H9 (cell line): ENCODE data around the gene CD226. TPM values are rescaled to one million over a fixed set of nuclear protein-coding genes. Genes with fewer than 3 reads are reported as not detected.
A peak's percentile ranks its signal among the peaks of the same experiment; 100 is the strongest.

Source experiments
- DNase-seq: peaks from one replicate; pipeline ENCODE4 v3.0.0-alpha.2; 2017
- H2AFZ ChIP-seq: one replicate; pipeline ENCODE4 v1.6.1; 2013; ENCODE audit warnings: mild to moderate bottlenecking, low read length, control low read depth, moderate library complexity
- H2AK5ac ChIP-seq: 2 replicates; pipeline ENCODE4 v1.6.1; 2013; ENCODE audit warnings: low read length, control low read depth, mixed read lengths; ENCODE audit not compliant: insufficient read length
- H2BK120ac ChIP-seq: one replicate; pipeline ENCODE4 v1.6.1; 2013; ENCODE audit warnings: low read depth, mild to moderate bottlenecking, low read length, control low read depth, inconsistent platforms; ENCODE audit not compliant: poor library complexity, severe bottlenecking
- H2BK12ac ChIP-seq: 2 replicates; pipeline ENCODE4 v1.6.1; 2013; ENCODE audit warnings: low read length, control low read depth, mixed read lengths, low read depth; ENCODE audit not compliant: insufficient read length
- H2BK15ac ChIP-seq: 2 replicates; pipeline ENCODE4 v1.6.1; 2013; ENCODE audit warnings: low read depth, low read length, control low read depth
- H2BK20ac ChIP-seq: one replicate; pipeline ENCODE4 v1.6.1; 2013; ENCODE audit warnings: low read depth, mild to moderate bottlenecking, low read length, control low read depth, inconsistent platforms; ENCODE audit not compliant: poor library complexity, severe bottlenecking
- H2BK5ac ChIP-seq: 2 replicates; pipeline ENCODE4 v1.6.1; 2013; ENCODE audit warnings: low read length, control low read depth, mixed read lengths; ENCODE audit not compliant: insufficient read length
- H3K14ac ChIP-seq: 2 replicates; pipeline ENCODE4 v1.6.1; 2013; ENCODE audit warnings: low read length, control low read depth; ENCODE audit not compliant: insufficient read depth
- H3K18ac ChIP-seq: 2 replicates; pipeline ENCODE4 v1.6.1; 2013; ENCODE audit warnings: low read depth, mild to moderate bottlenecking, mixed read lengths, low read length, control low read depth; ENCODE audit not compliant: insufficient read length
- H3K23ac ChIP-seq: 2 replicates; pipeline ENCODE4 v1.6.1; 2013; ENCODE audit warnings: low read length, control low read depth, mixed read lengths, low read depth; ENCODE audit not compliant: insufficient read length
- H3K23me2 ChIP-seq: 2 replicates; pipeline ENCODE4 v1.6.1; 2013; ENCODE audit warnings: low read depth, mild to moderate bottlenecking, mixed read lengths, low read length, control low read depth; ENCODE audit not compliant: insufficient read length, poor library complexity, severe bottlenecking
- H3K27ac ChIP-seq: 2 replicates; pipeline ENCODE4 v1.5.1; 2013; ENCODE audit warnings: low read length, control low read depth, mixed read lengths, low read depth; ENCODE audit not compliant: insufficient read length
- H3K27me3 ChIP-seq: 2 replicates; pipeline ENCODE4 v1.6.1; 2013; ENCODE audit warnings: low read length, control low read depth, inconsistent platforms; ENCODE audit not compliant: insufficient read depth
- H3K4ac ChIP-seq: 2 replicates; pipeline ENCODE4 v1.6.1; 2013; ENCODE audit warnings: low read depth, mild to moderate bottlenecking, control low read depth, inconsistent platforms, low read length, moderate library complexity
- H3K4me1 ChIP-seq: 2 replicates; pipeline ENCODE4 v1.6.1; 2013; ENCODE audit warnings: low read length, control low read depth, inconsistent platforms; ENCODE audit not compliant: insufficient read depth
- H3K4me2 ChIP-seq: 2 replicates; pipeline ENCODE4 v1.6.1; 2013; ENCODE audit warnings: low read length, control low read depth, mixed read lengths; ENCODE audit not compliant: insufficient read length, insufficient read depth
- H3K56ac ChIP-seq: 2 replicates; pipeline ENCODE4 v1.6.1; 2013; ENCODE audit warnings: low read depth, mild to moderate bottlenecking, mixed read lengths, low read length, control low read depth; ENCODE audit not compliant: insufficient read length
- H3K79me1 ChIP-seq: 2 replicates; pipeline ENCODE4 v1.6.1; 2013; ENCODE audit warnings: low read depth, mild to moderate bottlenecking, moderate library complexity, low read length, control low read depth, inconsistent platforms; ENCODE audit not compliant: insufficient read depth, poor library complexity, severe bottlenecking
- H3K79me2 ChIP-seq: 2 replicates; pipeline ENCODE4 v1.6.1; 2013; ENCODE audit warnings: low read length, control low read depth, inconsistent platforms; ENCODE audit not compliant: insufficient read depth
- H3K9ac ChIP-seq: 2 replicates; pipeline ENCODE4 v1.6.1; 2013; ENCODE audit warnings: low read length, control low read depth, mixed read lengths; ENCODE audit not compliant: insufficient read length; ENCODE audit errors: extremely low read depth
- H3K9me3 ChIP-seq: one replicate; pipeline ENCODE4 v1.6.1; 2013; ENCODE audit warnings: low read depth, low read length, inconsistent platforms; ENCODE audit not compliant: control insufficient read depth
- H3T11ph ChIP-seq: one replicate; pipeline ENCODE4 v1.6.1; 2013; ENCODE audit warnings: mild to moderate bottlenecking, low read length, control low read depth, inconsistent platforms
- H4K20me1 ChIP-seq: one replicate; pipeline ENCODE4 v1.6.1; 2013; ENCODE audit not compliant: control insufficient read depth, insufficient read length, insufficient read depth
- H4K5ac ChIP-seq: 2 replicates; pipeline ENCODE4 v1.6.1; 2013; ENCODE audit warnings: low read depth, mild to moderate bottlenecking, mixed read lengths, low read length, control low read depth; ENCODE audit not compliant: insufficient read length
- H4K8ac ChIP-seq: replicated peaks from 2 replicates; pipeline ENCODE4 v1.6.1; 2013; ENCODE audit warnings: low read length, control low read depth, mixed read lengths, low read depth; ENCODE audit not compliant: insufficient read length
- H4K91ac ChIP-seq: 2 replicates; pipeline ENCODE4 v1.6.1; 2013; ENCODE audit warnings: low read depth, mild to moderate bottlenecking, moderate library complexity, mixed read lengths, low read length, control low read depth; ENCODE audit not compliant: insufficient read length
- H3K27ac Mint-ChIP-seq, 3 experiments: 2 replicates in 2 of 3; 3 replicates in 1 of 3; pipeline ENCODE4 v1.8.0; 2020 to 2021; ENCODE audit warnings: mixed read lengths in 3 of 3, mild to moderate bottlenecking in 1 of 3, moderate library complexity in 1 of 3
- H3K27me3 Mint-ChIP-seq: 2 replicates; pipeline ENCODE4 v1.8.0; 2021; ENCODE audit warnings: low read depth, mild to moderate bottlenecking, moderate library complexity, mixed read lengths
- H3K36me3 Mint-ChIP-seq, 3 experiments: 2 replicates in 2 of 3; 3 replicates in 1 of 3; pipeline ENCODE4 v1.8.0; 2020 to 2021; ENCODE audit warnings: low read depth in 3 of 3, mixed read lengths in 3 of 3; ENCODE audit not compliant: insufficient read depth in 1 of 3
- H3K4me1 Mint-ChIP-seq, 2 experiments: 2 replicates each; pipeline ENCODE4 v1.8.0; 2020; ENCODE audit warnings: mixed read lengths in 2 of 2
- H3K4me3 Mint-ChIP-seq, 2 experiments: 2 replicates in 1 of 2; 3 replicates in 1 of 2; pipeline ENCODE4 v1.8.0; 2020 to 2021; ENCODE audit warnings: mild to moderate bottlenecking in 2 of 2, mixed read lengths in 2 of 2, moderate library complexity in 1 of 2
- H3K9me3 Mint-ChIP-seq, 2 experiments: 2 replicates in 1 of 2; 3 replicates in 1 of 2; pipeline ENCODE4 v1.8.0; 2020; ENCODE audit warnings: mild to moderate bottlenecking in 2 of 2, mixed read lengths in 2 of 2, moderate library complexity in 1 of 2
- WGBS: extraction: QIAGEN DNeasy Blood & Tissue Kit; methylation state at CpG from one replicate; pipeline ENCODE4 v1.1.7; 2013; ENCODE audit warnings: missing lambda C conversion rate, low lambda C conversion rate, mixed read lengths; ENCODE audit not compliant: insufficient read length; ENCODE audit errors: extremely low coverage; 5-methylcytosine and 5-hydroxymethylcytosine counted together
- total RNA-seq: library from RNA; stranded (reverse); gene quantifications from 2 replicates; pipeline ENCODE4 v1.2.1, GENCODE V29; 2021
- TF ChIP-seq, protein P1 (sequence below): fragments of 200-600 bp; sonication (generic); conservative IDR thresholded peaks from 3 replicates; pipeline ENCODE4 v1.8.0; 2021; ENCODE audit warnings: antibody characterized with exemption, mild to moderate bottlenecking

Gene CD226
- total RNA-seq, 1 experiment from 2014 or later, result not detected

GRCh38 chr18:69898241-69898861 lies 49.3 kb downstream of the CD226 start:
- WGBS, result no CpG with 5 or more reads among the region's 11 CpGs
- H3K27ac ChIP-seq, result no peak overlapping the region
- no peak overlapping the region for H2BK5ac ChIP-seq
- H3K23me2 ChIP-seq, result no peaks in the 10 kb centered on the region
- Mint-ChIP-seq H3K4me1 (peaks cover 13 to 19% of the 10 kb centered on the region in 2 experiments), H3K27me3 (no peaks in the 10 kb centered on the region), H3K9me3 (peaks cover 0 to 7% of the 10 kb centered on the region in 2 experiments; a peak in 3 of 5 replicates), H3K36me3 (no peaks in the 10 kb centered on the region; a peak in 1 of 7 replicates), H3K4me3 (no peak overlapping the region), H3K27ac (no peak overlapping the region; a peak in 1 of 7 replicates)
- H4K5ac ChIP-seq, result peak overlapping the region; percentile 81
- DNase-seq, result no peak
- H3K4me1 ChIP-seq, result no peaks in the 10 kb centered on the region
- no peak overlapping the region for H4K91ac ChIP-seq
- H3K14ac ChIP-seq, result 0 out of 2 replicates have a peak overlapping the region, but pooled peaks have one; percentile 49
- H2AFZ ChIP-seq, result no peak overlapping the region
- no peak overlapping the region for H2BK120ac ChIP-seq
- no peaks in the 10 kb centered on the region for H3K79me1 ChIP-seq
- H3K4ac ChIP-seq, result no peak overlapping the region
- H3K4me2 ChIP-seq, result no peak overlapping the region
- H4K20me1 ChIP-seq, result no peaks in the 10 kb centered on the region
- no peaks in the 10 kb centered on the region for H3K9me3 ChIP-seq
- H2BK15ac ChIP-seq, result no peak overlapping the region
- H2AK5ac ChIP-seq, result no peak overlapping the region
- TF ChIP-seq, protein P1, sequence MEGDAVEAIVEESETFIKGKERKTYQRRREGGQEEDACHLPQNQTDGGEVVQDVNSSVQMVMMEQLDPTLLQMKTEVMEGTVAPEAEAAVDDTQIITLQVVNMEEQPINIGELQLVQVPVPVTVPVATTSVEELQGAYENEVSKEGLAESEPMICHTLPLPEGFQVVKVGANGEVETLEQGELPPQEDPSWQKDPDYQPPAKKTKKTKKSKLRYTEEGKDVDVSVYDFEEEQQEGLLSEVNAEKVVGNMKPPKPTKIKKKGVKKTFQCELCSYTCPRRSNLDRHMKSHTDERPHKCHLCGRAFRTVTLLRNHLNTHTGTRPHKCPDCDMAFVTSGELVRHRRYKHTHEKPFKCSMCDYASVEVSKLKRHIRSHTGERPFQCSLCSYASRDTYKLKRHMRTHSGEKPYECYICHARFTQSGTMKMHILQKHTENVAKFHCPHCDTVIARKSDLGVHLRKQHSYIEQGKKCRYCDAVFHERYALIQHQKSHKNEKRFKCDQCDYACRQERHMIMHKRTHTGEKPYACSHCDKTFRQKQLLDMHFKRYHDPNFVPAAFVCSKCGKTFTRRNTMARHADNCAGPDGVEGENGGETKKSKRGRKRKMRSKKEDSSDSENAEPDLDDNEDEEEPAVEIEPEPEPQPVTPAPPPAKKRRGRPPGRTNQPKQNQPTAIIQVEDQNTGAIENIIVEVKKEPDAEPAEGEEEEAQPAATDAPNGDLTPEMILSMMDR, result no peak
- no peaks in the 10 kb centered on the region for H3K79me2 ChIP-seq
- H4K8ac ChIP-seq, result no peak overlapping the region
- no peak overlapping the region for H3K56ac ChIP-seq
- no peak overlapping the region for H3K18ac ChIP-seq
- H2BK12ac ChIP-seq, result no peak overlapping the region
- H2BK20ac ChIP-seq, result no peak overlapping the region
- H3T11ph ChIP-seq, result no peak overlapping the region
- no peak overlapping the region for H3K9ac ChIP-seq
- no peak overlapping the region for H3K23ac ChIP-seq
- no peaks in the 10 kb centered on the region for H3K27me3 ChIP-seq
